HepG2 (cell line): ENCODE data around the gene MYO18B. TPM values are rescaled to one million over a fixed set of nuclear protein-coding genes. Genes with fewer than 3 reads are reported as not detected.

Source experiments
- CERS6 ChIP-seq: sonication (generic); formaldehyde crosslinking; IDR thresholded peaks from 2 replicates; pipeline ENCODE4 v1.5.0; 2020; ENCODE audit warnings: missing genetic modification reagents
- HNF1A ChIP-seq, 2 experiments: sonication (generic) in 1 of 2; formaldehyde crosslinking in 1 of 2; IDR thresholded peaks; 2 replicates each; pipeline versions ENCODE4 v1.4.0 to v1.6.1; 2016 to 2020; ENCODE audit warnings: borderline replicate concordance in 1 of 2, low read depth in 1 of 2, mild to moderate bottlenecking in 1 of 2, missing genetic modification reagents in 1 of 2
- MAFF ChIP-seq: IDR thresholded peaks from 2 replicates; pipeline ENCODE4 v1.6.1; 2011; ENCODE audit warnings: low read depth, low read length, improper control_type of control experiment
- MAFK ChIP-seq, 2 experiments: IDR thresholded peaks in 1 of 2; conservative IDR thresholded peaks in 1 of 2; 2 replicates each; pipeline ENCODE4 v1.6.1; 2011; ENCODE audit warnings: improper control_type of control experiment in 2 of 2, low read length in 2 of 2
- ZNF691 ChIP-seq: sonication (generic); formaldehyde crosslinking; IDR thresholded peaks from 2 replicates; pipeline ENCODE4 v1.4.0; 2020; ENCODE audit warnings: missing genetic modification reagents, low read depth, mild to moderate bottlenecking, borderline replicate concordance
- polyA plus RNA-seq, 8 experiments: library from polyadenylated mRNA; depleted of rRNA in 3 of 8; stranded (reverse) in 7 of 8; unstranded in 1 of 8; fragments of >200 nt; fragmentation: Illumina TruSeq in 4 of 8; extraction: Trizol in 4 of 8; gene quantifications; 2 replicates each; pipeline versions ENCODE4 v1.2.1 to v1.2.3, GENCODE V29; 2011 to 2016; ENCODE audit warnings: low read depth in 4 of 8, missing spikeins in 1 of 8, mixed read lengths in 1 of 8; ENCODE audit not compliant: insufficient read depth in 1 of 8
- total RNA-seq, 5 experiments: library from RNA; depleted of rRNA; stranded (reverse); fragments of >200 nt; fragmentation: Illumina TruSeq; extraction: Trizol; gene quantifications; 2 replicates each; pipeline ENCODE4 v1.2.3, GENCODE V29; 2016; ENCODE audit warnings: low read depth in 1 of 5

The MYO18B gene
- total and polyA plus RNA-seq, 2 of the 13 experiments (the other 11 are each of a cell fraction or from before 2014, with no cell fraction given), result 0.01 TPM; not detected in 1

GRCh38 chr22:25753252-25753651 is 11.3 kb downstream of the MYO18B start (continued):
- TF ChIP-seq HNF1A (IDR thresholded peaks at IDR 0.05; ENCODE audit: low read depth) (no peak), HNF1A (CRISPR knock-in tag; IDR thresholded peaks at IDR 0.05; ENCODE audit: borderline replicate concordance) (no peak), CERS6 (CRISPR knock-in tag) (no peak), MAFK (conservative IDR thresholded peaks at IDR 0.05 in 1 of 2, IDR thresholded peaks at IDR 0.05 in 1 of 2; ENCODE audit: low read length in 2 of 2) (peak; percentile 76 to 82), MAFF (peak; percentile 80), ZNF691 (no peak)
